PFSK-1 (cell line): ENCODE results near the gene AMPD2.

Experiments used
- FOXP2 ChIP-seq: optimal IDR thresholded peaks from 2 replicates; pipeline ENCODE3; 2011; ENCODE audit warnings: borderline replicate concordance, control low read depth, inconsistent platforms; ENCODE audit not compliant: insufficient read depth; ENCODE audit errors: extremely low read length, extremely low read depth
- POLR2AphosphoS5 ChIP-seq: IDR thresholded peaks from 2 replicates; pipeline ENCODE4 v1.6.1; 2012; ENCODE audit warnings: low read depth, mild to moderate bottlenecking, control low read depth, low read length, moderate library complexity
- SIN3A ChIP-seq: IDR thresholded peaks from 2 replicates; pipeline ENCODE4 v1.6.1; 2012; ENCODE audit warnings: mild to moderate bottlenecking, low read length, moderate library complexity, borderline replicate concordance; ENCODE audit not compliant: insufficient read depth
- TAF1 ChIP-seq: IDR thresholded peaks from 2 replicates; pipeline ENCODE4 v1.6.1; 2012; ENCODE audit warnings: low read length, control low read depth, borderline replicate concordance; ENCODE audit not compliant: insufficient read depth
- TF ChIP-seq, protein P1 (sequence below), 2 experiments: IDR thresholded peaks; 2 replicates each; pipeline versions ENCODE4 v1.6.1 to v1.8.0; 2011 to 2012; ENCODE audit warnings: low read depth in 2 of 2, low read length in 2 of 2, control low read depth in 1 of 2, inconsistent platforms in 1 of 2, mild to moderate bottlenecking in 1 of 2, moderate library complexity in 1 of 2; ENCODE audit not compliant: insufficient read depth in 1 of 2

Gene AMPD2

DNA sequence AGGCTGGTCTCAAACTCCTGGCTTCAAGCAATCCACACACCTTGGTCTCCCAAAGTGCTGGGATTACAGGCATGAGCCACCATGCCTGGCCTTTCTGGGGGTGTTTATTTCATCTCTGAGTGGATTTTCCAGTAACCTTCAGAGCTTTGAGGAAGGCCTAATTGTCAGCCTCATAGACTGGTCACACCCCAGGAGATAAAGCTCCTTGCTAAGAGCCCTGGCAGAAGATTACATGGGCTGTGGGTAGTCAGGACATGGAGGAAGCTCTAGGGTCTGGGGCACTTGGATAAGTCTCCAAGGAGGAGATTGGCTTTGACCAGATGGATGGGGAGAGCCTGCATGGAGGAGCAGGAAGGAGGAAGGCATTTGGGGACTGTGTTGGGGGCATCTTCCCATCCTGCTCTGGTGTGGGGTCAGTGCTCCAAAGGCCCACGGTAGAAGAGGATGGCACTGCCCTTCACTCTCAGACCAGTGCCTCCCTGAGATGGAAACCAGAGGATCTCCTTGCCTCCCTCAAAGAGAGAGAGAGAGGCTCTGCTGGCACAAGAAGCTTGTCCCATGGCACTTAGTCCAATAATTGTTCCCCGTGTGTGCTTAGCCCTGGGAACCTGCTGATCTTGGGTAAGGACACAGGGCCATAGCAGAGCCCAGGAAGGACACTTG, 21.6 kb downstream of the AMPD2 start:
- TF ChIP-seq, protein P1, sequence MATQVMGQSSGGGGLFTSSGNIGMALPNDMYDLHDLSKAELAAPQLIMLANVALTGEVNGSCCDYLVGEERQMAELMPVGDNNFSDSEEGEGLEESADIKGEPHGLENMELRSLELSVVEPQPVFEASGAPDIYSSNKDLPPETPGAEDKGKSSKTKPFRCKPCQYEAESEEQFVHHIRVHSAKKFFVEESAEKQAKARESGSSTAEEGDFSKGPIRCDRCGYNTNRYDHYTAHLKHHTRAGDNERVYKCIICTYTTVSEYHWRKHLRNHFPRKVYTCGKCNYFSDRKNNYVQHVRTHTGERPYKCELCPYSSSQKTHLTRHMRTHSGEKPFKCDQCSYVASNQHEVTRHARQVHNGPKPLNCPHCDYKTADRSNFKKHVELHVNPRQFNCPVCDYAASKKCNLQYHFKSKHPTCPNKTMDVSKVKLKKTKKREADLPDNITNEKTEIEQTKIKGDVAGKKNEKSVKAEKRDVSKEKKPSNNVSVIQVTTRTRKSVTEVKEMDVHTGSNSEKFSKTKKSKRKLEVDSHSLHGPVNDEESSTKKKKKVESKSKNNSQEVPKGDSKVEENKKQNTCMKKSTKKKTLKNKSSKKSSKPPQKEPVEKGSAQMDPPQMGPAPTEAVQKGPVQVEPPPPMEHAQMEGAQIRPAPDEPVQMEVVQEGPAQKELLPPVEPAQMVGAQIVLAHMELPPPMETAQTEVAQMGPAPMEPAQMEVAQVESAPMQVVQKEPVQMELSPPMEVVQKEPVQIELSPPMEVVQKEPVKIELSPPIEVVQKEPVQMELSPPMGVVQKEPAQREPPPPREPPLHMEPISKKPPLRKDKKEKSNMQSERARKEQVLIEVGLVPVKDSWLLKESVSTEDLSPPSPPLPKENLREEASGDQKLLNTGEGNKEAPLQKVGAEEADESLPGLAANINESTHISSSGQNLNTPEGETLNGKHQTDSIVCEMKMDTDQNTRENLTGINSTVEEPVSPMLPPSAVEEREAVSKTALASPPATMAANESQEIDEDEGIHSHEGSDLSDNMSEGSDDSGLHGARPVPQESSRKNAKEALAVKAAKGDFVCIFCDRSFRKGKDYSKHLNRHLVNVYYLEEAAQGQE (IDR thresholded peaks at IDR 0.05; ENCODE audit: insufficient read depth in 1 of 2, low read depth in 2 of 2, low read length in 2 of 2) = no peak
- TF ChIP-seq TAF1 = no peak
- no peak for TF ChIP-seq POLR2AphosphoS5

DNA sequence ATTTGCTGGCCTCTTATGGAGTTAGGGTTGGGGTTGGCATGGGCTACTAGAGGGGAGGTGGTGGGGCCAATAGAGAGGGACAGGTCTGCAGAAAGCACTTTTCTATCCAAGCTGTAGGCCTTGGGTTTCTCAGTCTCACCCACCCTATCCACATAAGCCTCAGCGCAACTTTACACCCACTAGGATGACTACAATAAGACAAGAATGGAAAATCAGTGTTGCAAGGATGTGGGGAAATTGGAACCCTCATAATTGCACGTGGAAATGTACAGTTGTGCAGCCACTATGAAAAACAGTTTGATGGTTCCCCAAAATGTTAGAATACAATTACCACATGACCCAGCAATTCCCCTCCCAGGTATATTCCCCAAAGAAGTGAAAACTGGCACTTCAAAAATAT, 22.2 kb downstream of the AMPD2 start:
- TF ChIP-seq FOXP2 (no peak), TAF1 (no peak), SIN3A (no peak), POLR2AphosphoS5 (no peak)
- TF ChIP-seq, protein P1 (IDR thresholded peaks at IDR 0.05; ENCODE audit: insufficient read depth in 1 of 2, low read depth in 2 of 2, low read length in 2 of 2) = no peak

DNA sequence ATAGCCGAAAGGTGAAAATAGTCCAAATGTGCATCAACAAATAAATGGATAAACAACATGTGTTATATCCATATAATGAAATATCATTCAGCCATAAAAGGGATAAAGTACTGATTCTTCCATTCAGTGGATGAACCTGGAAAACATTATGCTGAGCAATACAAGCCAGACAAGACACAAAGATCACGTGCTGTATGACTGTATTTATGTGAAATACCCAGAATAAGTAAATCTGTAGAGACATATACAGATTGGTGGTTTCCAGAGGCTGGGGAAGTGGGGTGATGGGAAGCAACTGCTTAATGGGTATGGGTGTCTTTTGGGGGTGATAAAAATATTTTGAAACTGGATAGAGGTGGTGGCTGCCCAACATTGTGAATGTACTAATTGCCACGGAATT, 23.0 kb downstream of the AMPD2 start:
- no peak for TF ChIP-seq SIN3A
- no peak for TF ChIP-seq TAF1
- no peak for TF ChIP-seq FOXP2
- no peak for TF ChIP-seq POLR2AphosphoS5
- TF ChIP-seq, protein P1 (IDR thresholded peaks at IDR 0.05; ENCODE audit: insufficient read depth in 1 of 2, low read depth in 2 of 2, low read length in 2 of 2) = no peak

DNA sequence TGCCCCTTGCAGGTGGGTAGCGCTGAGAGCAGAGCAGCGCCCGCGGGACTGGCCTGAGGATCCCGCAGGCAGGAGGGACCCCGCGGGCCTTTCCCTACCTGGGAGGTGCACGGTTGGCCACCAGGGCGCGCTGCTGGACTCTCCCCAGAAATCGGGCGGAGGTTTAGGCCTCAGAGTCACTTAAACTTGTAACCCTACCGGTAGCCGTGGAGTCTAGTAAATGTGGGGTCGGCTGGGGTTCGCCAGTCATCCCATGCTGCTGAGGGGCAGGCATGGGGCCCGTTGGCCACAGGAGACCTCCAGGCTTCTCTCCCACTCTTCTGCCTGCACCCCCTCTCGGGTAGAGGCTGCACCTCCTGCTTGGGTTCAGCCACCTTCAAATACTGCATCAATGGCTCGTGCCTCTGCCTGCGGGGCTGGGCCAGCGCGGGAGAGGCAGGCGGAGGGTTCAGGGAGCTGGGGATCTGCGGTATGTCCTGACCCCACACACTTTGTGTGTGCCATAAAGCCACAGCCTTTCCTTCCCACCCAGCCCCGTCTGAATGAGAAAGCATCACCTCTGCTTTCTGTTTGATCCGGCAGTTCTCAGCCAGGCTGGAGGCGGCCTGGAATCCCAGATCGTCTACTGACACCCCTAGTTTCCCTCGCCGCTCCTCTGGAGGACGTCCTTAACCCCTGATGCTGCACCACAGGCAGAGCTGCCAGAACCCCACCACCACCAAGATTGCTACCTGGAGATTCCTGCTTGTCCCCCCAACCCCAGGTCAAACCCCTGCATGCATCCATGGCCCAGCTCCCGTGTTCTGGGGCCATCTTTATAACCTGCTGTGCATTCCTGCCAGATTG, 24.0 kb downstream of the AMPD2 start:
- TF ChIP-seq POLR2AphosphoS5 = no peak

DNA sequence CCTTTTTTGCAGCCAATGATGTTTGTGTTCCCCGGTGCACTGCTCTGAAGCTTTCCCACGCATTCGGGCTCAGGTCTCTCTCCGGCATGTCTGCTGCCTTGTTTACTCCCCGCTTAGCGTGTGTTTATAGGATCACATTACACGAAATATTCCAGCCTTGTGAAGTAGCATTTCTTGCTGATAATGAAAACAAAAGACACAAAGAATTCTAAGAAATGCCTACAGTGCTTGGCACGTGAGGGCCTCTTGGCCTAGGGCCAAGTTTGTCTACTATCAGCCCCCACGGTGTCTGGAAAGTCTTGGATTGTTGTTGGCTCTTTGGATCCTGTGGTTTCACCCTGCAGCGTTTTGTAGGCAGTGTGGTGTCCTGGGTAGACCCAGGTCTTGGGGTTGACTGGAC, 25.0 kb downstream of the AMPD2 start:
- TF ChIP-seq POLR2AphosphoS5 (no peak), TAF1 (no peak), SIN3A (no peak), FOXP2 (no peak)
- TF ChIP-seq, protein P1 (IDR thresholded peaks at IDR 0.05; ENCODE audit: insufficient read depth in 1 of 2, low read depth in 2 of 2, low read length in 2 of 2) = no peak
